Body of pancreas (tissue), 4 donors: Measurements from ENCODE around the gene RAF1. TPM values are rescaled to one million over a fixed set of nuclear protein-coding genes. Genes with fewer than 3 reads are reported as not detected.

Experiments
- ATAC-seq: fragments of 150-250 bp; one replicate; pipeline ENCODE4 v1.9.1; 2016
- DNase-seq, 4 donors: peaks; one replicate each; pipeline ENCODE4 v3.0.0-alpha.2; 2019
- H3K27ac ChIP-seq, 4 donors: fragments of 200-600 bp; sonication (generic); 1 replicate in 3 of 4; 2 replicates in 1 of 4; pipeline versions ENCODE4 v1.5.1 to v1.6.1; 2016 to 2019; ENCODE audit warnings: mild to moderate bottlenecking in 1 of 4, mixed read lengths in 1 of 4, moderate library complexity in 1 of 4
- H3K27me3 ChIP-seq, 2 donors: fragments of 200-600 bp; sonication (generic); one replicate each; pipeline ENCODE4 v1.6.0; 2016; ENCODE audit warnings: mild to moderate bottlenecking in 1 of 2
- H3K36me3 ChIP-seq, 2 donors: fragments of 200-600 bp; sonication (generic); replicated peaks in 1 of 2; 2 replicates each; pipeline ENCODE4 v1.5.1; 2016; ENCODE audit warnings: low read depth in 2 of 2; ENCODE audit not compliant: insufficient read depth in 1 of 2
- H3K4me1 ChIP-seq: fragments of 200-600 bp; sonication (generic); one replicate; pipeline ENCODE4 v1.6.0; 2016
- H3K4me3 ChIP-seq, 2 donors: fragments of 200-600 bp; sonication (generic); 1 replicate in 1 of 2; 2 replicates in 1 of 2; pipeline ENCODE4 v1.5.1; 2016 to 2019
- H3K9me3 ChIP-seq, 3 donors: fragments of 200-600 bp; sonication (generic); 1 replicate in 2 of 3; 2 replicates in 1 of 3; pipeline ENCODE4 v1.5.1; 2016
- CTCF ChIP-seq, 7 experiments: fragments of 450-650 bp in 4 of 7; fragments of 200-600 bp in 3 of 7; sonication (generic) in 3 of 7; IDR thresholded peaks; one replicate each; pipeline ENCODE4 v1.5.1; 2016 to 2019; ENCODE audit warnings: antibody characterized with exemption in 7 of 7
- POLR2A ChIP-seq, 3 donors: fragments of 450-650 bp; IDR thresholded peaks; one replicate each; pipeline ENCODE4 v1.6.1; 2016; ENCODE audit warnings: antibody characterized with exemption in 3 of 3, mild to moderate bottlenecking in 2 of 3
- WGBS, 2 donors: methylation state at CpG; one replicate each; pipeline ENCODE4 v1.1.5; 2017; 5-methylcytosine and 5-hydroxymethylcytosine counted together
- intact Hi-C: fragments of 100-400 bp; cut with DNase I; formaldehyde crosslinking; loops from one replicate; pipeline ENCODE4 v1.15.1; 2023
- total RNA-seq, 2 donors: library from RNA; depleted of rRNA; stranded (reverse); fragments of >200 nt; gene quantifications; one replicate each; pipeline ENCODE4 v1.1.0, GENCODE V29; 2016

RAF1 gene
- total RNA-seq, 2 donors from 2014 or later: 52.1 to 53.7 TPM

- peak overlapping the region in 2 of 4 donors; percentile 46 to 63 for H3K27ac ChIP-seq
- 92 to 96% methylated on average over 3 of the region's 3 CpGs for WGBS, 2 donors
These were observed 84.5 kb downstream of the RAF1 start for GRCh38 chr3:12579456-12579855.

GRCh38 chr3:12578742-12579141, 85.2 kb downstream of the RAF1 start:
- Histone ChIP-seq H3K4me3 (no peak overlapping the region), H3K4me1 (peaks cover 11% of the 10 kb centered on the region), H3K36me3 (peaks cover 0 to 33% of the 10 kb centered on the region in 2 donors), H3K27me3 (no peaks in the 10 kb centered on the region), H3K9me3 (no peaks in the 10 kb centered on the region), H3K27ac (no peak overlapping the region)
- ATAC-seq (no peak), DNase-seq (no peak)
- 89 to 96% methylated on average over 2 of the region's 2 CpGs for WGBS, 2 donors
- intact Hi-C loops: no loop called here
- TF ChIP-seq CTCF (IDR thresholded peaks at IDR 0.05) (no peak), POLR2A (IDR thresholded peaks at IDR 0.05) (no peak)

More at GRCh38 chr3:12579456-12579855, 84.5 kb downstream of the RAF1 start:
- no peak overlapping the region for H3K4me3 ChIP-seq
- peaks cover 11% of the 10 kb centered on the region for H3K4me1 ChIP-seq
- H3K9me3 ChIP-seq: no peaks in the 10 kb centered on the region
- peaks cover 0 to 35% of the 10 kb centered on the region in 2 donors for H3K36me3 ChIP-seq
- H3K27me3 ChIP-seq: no peaks in the 10 kb centered on the region
- no peak for ATAC-seq
- no peak for TF ChIP-seq POLR2A (IDR thresholded peaks at IDR 0.05)
- no peak for TF ChIP-seq CTCF (IDR thresholded peaks at IDR 0.05)
- intact Hi-C loops: no loop called here
- no peak for DNase-seq

GRCh38 chr3:12577379-12577778, 86.5 kb downstream of the RAF1 start:
- H3K27me3 ChIP-seq: no peaks in the 10 kb centered on the region
- H3K27ac ChIP-seq: no peak overlapping the region
- DNase-seq (no peak), ATAC-seq (no peak)
- H3K36me3 ChIP-seq: peaks cover 0 to 33% of the 10 kb centered on the region in 2 donors
- TF ChIP-seq POLR2A (IDR thresholded peaks at IDR 0.05) (no peak), CTCF (IDR thresholded peaks at IDR 0.05) (no peak)
- H3K9me3 ChIP-seq: no peaks in the 10 kb centered on the region
- intact Hi-C loops: no loop called here
- peaks cover 11% of the 10 kb centered on the region for H3K4me1 ChIP-seq
- 78 to 88% methylated on average over 5 of the region's 5 CpGs for WGBS, 2 donors
- H3K4me3 ChIP-seq: no peak overlapping the region

GRCh38 chr3:12574661-12575060, 89.3 kb downstream of the RAF1 start:
- H3K27ac ChIP-seq: no peak overlapping the region
- H3K9me3 ChIP-seq: no peaks in the 10 kb centered on the region
- H3K4me1 ChIP-seq: peaks cover 7% of the 10 kb centered on the region
- WGBS, 2 donors: 54 to 57% methylated on average over 6 to 7 of the region's 7 CpGs
- peaks cover 6 to 40% of the 10 kb centered on the region in 2 donors for H3K36me3 ChIP-seq
- DNase-seq (no peak), ATAC-seq (no peak)
- no peaks in the 10 kb centered on the region for H3K27me3 ChIP-seq
- TF ChIP-seq CTCF (IDR thresholded peaks at IDR 0.05) (no peak), POLR2A (IDR thresholded peaks at IDR 0.05) (no peak)
- intact Hi-C loops: no loop called here
- H3K4me3 ChIP-seq: no peak overlapping the region

- H3K27ac ChIP-seq: no peak overlapping the region
- H3K27me3 ChIP-seq: no peaks in the 10 kb centered on the region
- H3K9me3 ChIP-seq: no peaks in the 10 kb centered on the region
- intact Hi-C loops: no loop called here
- peaks cover 1% of the 10 kb centered on the region for H3K4me1 ChIP-seq
- no peak for DNase-seq
- WGBS, 2 donors: 87 to 93% methylated on average over 5 to 6 of the region's 6 CpGs
- peaks cover 6 to 42% of the 10 kb centered on the region in 2 donors for H3K36me3 ChIP-seq
- TF ChIP-seq POLR2A (IDR thresholded peaks at IDR 0.05): no peak
- TF ChIP-seq CTCF (IDR thresholded peaks at IDR 0.05): no peak
- no peak overlapping the region for H3K4me3 ChIP-seq
- no peak for ATAC-seq
These were observed 89.8 kb downstream of the RAF1 start for GRCh38 chr3:12574131-12574530.
